Measurements from ENCODE around the gene STAT4. TPM values are rescaled to one million over a fixed set of nuclear protein-coding genes. Genes with fewer than 3 reads are reported as not detected.

STAT4 gene
- total RNA-seq (2014; rRNA removed; shearing (Covaris generic)) = 0.11 TPM in 1 of 2 replicates, not detected in the other

GRCh38 chr2:191150600-191151330 is at the start of gene STAT4:
STAT4 (minus strand) TSS chr2:191150994; CDS start chr2:191148203, 2,791 bp downstream.

GRCh38 chr2:191013932-191014652 is 136.7 kb downstream of the STAT4 start, which contains the start of gene STAT1:
STAT1 (minus strand) TSS chr2:191014171; CDS start chr2:191010003, 4,168 bp downstream.

Small RNA genes within 50 kb of the gene (small RNA-seq; reads per million reads assigned to genes)
- gene RNU6-959P = not detected

Other genes starting within 250 kb of the STAT4 start
- gene STAT1, start 136.8 kb downstream of the STAT4 start, total RNA-seq (2014; rRNA removed; shearing (Covaris generic)) = 27.4 and 28.9 TPM in 2 replicates
- gene MYO1B, start 94.4 kb upstream of the STAT4 start, total RNA-seq (2014; rRNA removed; shearing (Covaris generic)) = 25.0 and 27.5 TPM in 2 replicates